NB4 (cell line): ENCODE measurements around the gene PGAM2.

Experiments
- DNase-seq: peaks from one replicate; pipeline ENCODE4 v3.0.0; 2010; ENCODE audit warnings: low read depth
- H3K4me3 ChIP-seq: one replicate; pipeline ENCODE4 v1.5.1; 2011; ENCODE audit warnings: mild to moderate bottlenecking, low read depth, low read length, moderate library complexity
- CTCF ChIP-seq: IDR thresholded peaks from one replicate; pipeline ENCODE4 v1.5.1; 2012; ENCODE audit warnings: low read depth, low read length
- MYC ChIP-seq: IDR thresholded peaks from 2 replicates; pipeline ENCODE4 v1.6.1; 2011; ENCODE audit warnings: low read depth, low read length
- POLR2A ChIP-seq: IDR thresholded peaks from 2 replicates; pipeline ENCODE4 v1.6.1; 2011; ENCODE audit warnings: mild to moderate bottlenecking; ENCODE audit not compliant: insufficient read length; ENCODE audit errors: extremely low read depth
- TF ChIP-seq, protein P1 (sequence below): IDR thresholded peaks from 2 replicates; pipeline ENCODE4 v1.6.1; 2011; ENCODE audit warnings: low read depth, low read length

The PGAM2 gene

DNA sequence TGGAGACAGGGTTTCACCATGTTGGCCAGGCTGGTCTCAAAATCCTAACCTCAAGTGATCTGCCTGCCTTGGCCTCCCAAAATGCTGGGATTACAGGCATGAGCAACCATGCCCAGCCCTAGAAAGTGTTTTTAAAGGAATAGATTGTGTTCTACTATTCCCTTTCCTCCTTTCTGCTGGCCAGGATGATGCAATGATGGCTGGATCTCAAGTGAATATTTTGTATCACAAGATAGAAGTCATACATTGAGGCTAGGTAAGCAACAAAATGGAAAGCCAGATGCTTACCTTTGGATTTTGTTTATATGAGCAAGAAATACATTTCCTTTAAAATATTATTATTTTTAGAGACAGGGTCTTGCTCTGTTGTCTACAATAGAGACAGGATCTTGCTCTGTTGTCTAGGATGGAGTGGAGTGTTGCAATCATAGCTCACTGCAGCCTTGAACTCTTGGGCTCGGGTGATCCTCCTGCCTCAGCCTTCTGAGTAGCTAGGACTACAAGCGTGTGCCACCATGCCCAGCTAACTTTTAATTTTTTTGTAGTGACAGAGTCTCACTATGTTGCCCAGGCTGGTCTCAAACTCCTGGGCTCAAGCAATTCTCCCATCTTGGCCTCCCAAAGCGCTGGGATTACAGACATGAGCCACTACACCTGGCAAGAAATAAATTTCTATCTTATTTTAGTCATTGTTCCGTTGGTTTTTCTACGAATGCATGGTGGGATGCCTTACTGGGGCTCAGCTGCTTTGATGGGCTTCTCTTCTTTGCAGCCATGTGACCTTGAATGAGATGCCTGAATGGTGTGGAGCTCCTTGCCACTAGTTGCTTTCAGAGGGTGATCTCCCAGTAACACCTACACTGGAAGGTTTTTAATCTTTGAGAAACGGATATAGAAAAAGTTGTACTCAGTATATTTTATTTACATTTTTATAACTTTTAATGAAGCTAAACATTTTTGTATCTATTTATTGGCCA lies 33.0 kb upstream of the PGAM2 start:
- no peak for DNase-seq
- TF ChIP-seq, protein P1, sequence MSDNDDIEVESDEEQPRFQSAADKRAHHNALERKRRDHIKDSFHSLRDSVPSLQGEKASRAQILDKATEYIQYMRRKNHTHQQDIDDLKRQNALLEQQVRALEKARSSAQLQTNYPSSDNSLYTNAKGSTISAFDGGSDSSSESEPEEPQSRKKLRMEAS = no peak
- TF ChIP-seq POLR2A (no peak), CTCF (no peak), MYC (no peak)
- H3K4me3 ChIP-seq = no peak overlapping the region

- H3K4me3 ChIP-seq = no peak overlapping the region
- peak; percentile 89 for DNase-seq
- TF ChIP-seq MYC = 0 out of 2 replicates have a peak, but pooled peaks have one; percentile 16
- TF ChIP-seq, protein P1 = no peak
Observed at GRCh38 chr7:44097064-44097932, 31.9 kb upstream of the PGAM2 start.

GRCh38 chr7:44096326-44096881 lies 31.0 kb upstream of the PGAM2 start:
- H3K4me3 ChIP-seq = no peak overlapping the region
- DNase-seq = no peak
- TF ChIP-seq, protein P1 = no peak
- TF ChIP-seq POLR2A (no peak), CTCF (no peak), MYC (no peak)

DNA sequence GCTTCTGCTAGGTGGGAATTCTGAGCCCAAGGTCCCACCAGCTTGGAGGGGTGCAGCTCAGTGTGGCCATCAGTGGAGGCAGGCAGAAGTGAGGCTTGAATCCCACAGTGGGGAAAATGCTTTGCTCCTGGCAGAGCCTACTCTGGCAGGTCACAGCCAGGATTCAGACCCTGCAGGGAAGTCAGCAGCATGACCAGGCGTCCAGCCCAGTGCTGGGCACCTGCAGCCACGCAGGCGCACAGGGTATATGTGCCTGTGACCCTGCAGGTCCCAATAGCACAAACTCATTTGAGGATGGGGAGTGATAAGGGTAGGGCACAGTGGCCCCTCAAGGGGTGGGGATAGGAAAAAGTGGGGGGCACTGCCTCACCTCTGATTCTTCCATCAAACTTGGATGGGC lies 30.4 kb upstream of the PGAM2 start:
- no peak for DNase-seq
- no peak overlapping the region for H3K4me3 ChIP-seq
- TF ChIP-seq, protein P1 = no peak
- no peak for TF ChIP-seq CTCF
- no peak for TF ChIP-seq POLR2A
- no peak for TF ChIP-seq MYC

GRCh38 chr7:44094883-44095592 lies 29.7 kb upstream of the PGAM2 start:
- DNase-seq = no peak
- no peak overlapping the region for H3K4me3 ChIP-seq
- no peak for TF ChIP-seq CTCF
- no peak for TF ChIP-seq POLR2A
- TF ChIP-seq MYC = no peak
- TF ChIP-seq, protein P1 = no peak
